Activated CD4-positive, CD25-positive, alpha-beta regulatory T cell treated with anti-CD3 and anti-CD28 coated beads, Interleukin-2, amount 50 U/mL, for 16 hours (primary cell): ENCODE data around the gene FOXA2.

Experiments
- DNase-seq: peaks from one replicate; pipeline ENCODE4 v3.0.0-alpha.2; 2020; ENCODE audit warnings: low read depth, low spot score

The FOXA2 gene

GRCh38 chr20:22536956-22537756, 47.2 kb downstream of the FOXA2 start:
- no peak for DNase-seq

- no peak for DNase-seq
These were observed 48.1 kb downstream of the FOXA2 start for GRCh38 chr20:22536141-22536828.

- DNase-seq: no peak
These were observed 48.9 kb downstream of the FOXA2 start for GRCh38 chr20:22535483-22535882.

GRCh38 chr20:22533823-22534751, 50.3 kb downstream of the FOXA2 start:
- DNase-seq: no peak

- no peak for DNase-seq
These were observed 51.8 kb downstream of the FOXA2 start for GRCh38 chr20:22532598-22532997.

GRCh38 chr20:22531756-22532155, 52.6 kb downstream of the FOXA2 start:
- DNase-seq: no peak

- DNase-seq: no peak
These were observed 53.2 kb downstream of the FOXA2 start for GRCh38 chr20:22531056-22531615.
